GM19023 (cell line): ENCODE results near the gene TAF11L13.
"Not testable (repeated sequence)": the region's sequence is repeated elsewhere in the genome, so short reads cannot be mapped to it uniquely, and the experiment has no call there.

Experiments
- ATAC-seq: cut with Tn5 transposase; IDR thresholded peaks from one replicate; pipeline ENCODE4 v1.9.1; 2021; ENCODE audit warnings: mild to moderate bottlenecking, moderate library complexity; ENCODE audit not compliant: unreplicated experiment

Gene TAF11L13

DNA sequence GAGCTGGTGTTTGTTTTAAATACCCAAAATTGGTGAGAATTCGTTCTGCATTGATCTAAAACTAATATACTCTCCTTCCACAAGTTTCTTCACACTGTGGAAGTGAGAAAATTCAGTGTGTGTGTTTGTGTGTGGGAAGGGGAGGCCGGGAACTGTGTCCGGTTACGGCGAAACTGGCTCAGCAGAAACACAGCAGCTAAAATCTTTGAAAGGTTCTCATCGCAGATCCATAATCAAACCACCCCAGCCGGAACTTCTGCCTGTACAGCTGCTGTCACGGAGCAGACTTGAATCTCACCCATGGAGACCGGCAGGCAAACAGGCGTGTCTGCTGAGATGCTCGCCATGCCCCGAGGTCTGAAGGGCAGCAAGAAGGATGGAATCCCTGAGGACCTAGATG is at the start of gene TAF11L13:
Gene TAF11L13, plus strand, starts transcription at position 301 of the 400 bp plus-strand sequence.
- ATAC-seq, result not testable (repeated sequence)

DNA sequence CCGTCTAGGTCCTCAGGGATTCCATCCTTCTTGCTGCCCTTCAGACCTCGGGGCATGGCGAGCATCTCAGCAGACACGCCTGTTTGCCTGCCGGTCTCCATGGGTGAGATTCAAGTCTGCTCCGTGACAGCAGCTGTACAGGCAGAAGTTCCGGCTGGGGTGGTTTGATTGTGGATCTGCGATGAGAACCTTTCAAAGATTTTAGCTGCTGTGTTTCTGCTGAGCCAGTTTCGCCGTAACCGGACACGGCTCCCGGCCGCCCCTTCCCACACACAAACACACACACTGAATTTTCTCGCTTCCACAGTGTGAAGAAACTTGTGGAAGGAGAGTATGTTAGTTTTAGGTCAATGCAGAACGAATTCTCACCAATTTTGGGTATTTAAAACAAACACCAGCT is 46.2 kb upstream of the TAF11L13 start, which contains the start of gene TAF11L7:
Gene TAF11L7, minus strand, starts transcription at position 101 of the 400 bp plus-strand sequence.
- not testable (repeated sequence) for ATAC-seq

DNA sequence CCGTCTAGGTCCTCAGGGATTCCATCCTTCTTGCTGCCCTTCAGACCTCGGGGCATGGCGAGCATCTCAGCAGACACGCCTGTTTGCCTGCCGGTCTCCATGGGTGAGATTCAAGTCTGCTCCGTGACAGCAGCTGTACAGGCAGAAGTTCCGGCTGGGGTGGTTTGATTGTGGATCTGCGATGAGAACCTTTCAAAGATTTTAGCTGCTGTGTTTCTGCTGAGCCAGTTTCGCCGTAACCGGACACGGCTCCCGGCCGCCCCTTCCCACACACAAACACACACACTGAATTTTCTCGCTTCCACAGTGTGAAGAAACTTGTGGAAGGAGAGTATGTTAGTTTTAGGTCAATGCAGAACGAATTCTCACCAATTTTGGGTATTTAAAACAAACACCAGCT is 41.0 kb upstream of the TAF11L13 start, which contains the start of gene TAF11L8:
Gene TAF11L8, minus strand, starts transcription at position 101 of the 400 bp plus-strand sequence.
- ATAC-seq, result not testable (repeated sequence)

DNA sequence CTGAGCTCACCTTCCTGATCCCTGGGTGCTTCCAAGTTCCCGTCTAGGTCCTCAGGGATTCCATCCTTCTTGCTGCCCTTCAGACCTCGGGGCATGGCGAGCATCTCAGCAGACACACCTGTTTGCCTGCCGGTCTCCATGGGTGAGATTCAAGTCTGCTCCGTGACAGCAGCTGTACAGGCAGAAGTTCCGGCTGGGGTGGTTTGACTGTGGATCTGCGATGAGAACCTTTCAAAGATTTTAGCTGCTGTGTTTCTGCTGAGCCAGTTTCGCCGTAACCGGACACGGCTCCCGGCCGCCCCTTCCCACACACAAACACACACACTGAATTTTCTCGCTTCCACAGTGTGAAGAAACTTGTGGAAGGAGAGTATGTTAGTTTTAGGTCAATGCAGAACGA is 37.6 kb upstream of the TAF11L13 start, which contains the start of gene TAF11L9:
Gene TAF11L9, minus strand, starts transcription at position 140 of the 400 bp plus-strand sequence.
- not testable (repeated sequence) for ATAC-seq

DNA sequence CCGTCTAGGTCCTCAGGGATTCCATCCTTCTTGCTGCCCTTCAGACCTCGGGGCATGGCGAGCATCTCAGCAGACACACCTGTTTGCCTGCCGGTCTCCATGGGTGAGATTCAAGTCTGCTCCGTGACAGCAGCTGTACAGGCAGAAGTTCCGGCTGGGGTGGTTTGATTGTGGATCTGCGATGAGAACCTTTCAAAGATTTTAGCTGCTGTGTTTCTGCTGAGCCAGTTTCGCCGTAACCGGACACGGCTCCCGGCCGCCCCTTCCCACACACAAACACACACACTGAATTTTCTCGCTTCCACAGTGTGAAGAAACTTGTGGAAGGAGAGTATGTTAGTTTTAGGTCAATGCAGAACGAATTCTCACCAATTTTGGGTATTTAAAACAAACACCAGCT is 34.2 kb upstream of the TAF11L13 start, which contains the start of gene TAF11L10:
Gene TAF11L10, minus strand, starts transcription at position 101 of the 400 bp plus-strand sequence.
- ATAC-seq, result not testable (repeated sequence)

DNA sequence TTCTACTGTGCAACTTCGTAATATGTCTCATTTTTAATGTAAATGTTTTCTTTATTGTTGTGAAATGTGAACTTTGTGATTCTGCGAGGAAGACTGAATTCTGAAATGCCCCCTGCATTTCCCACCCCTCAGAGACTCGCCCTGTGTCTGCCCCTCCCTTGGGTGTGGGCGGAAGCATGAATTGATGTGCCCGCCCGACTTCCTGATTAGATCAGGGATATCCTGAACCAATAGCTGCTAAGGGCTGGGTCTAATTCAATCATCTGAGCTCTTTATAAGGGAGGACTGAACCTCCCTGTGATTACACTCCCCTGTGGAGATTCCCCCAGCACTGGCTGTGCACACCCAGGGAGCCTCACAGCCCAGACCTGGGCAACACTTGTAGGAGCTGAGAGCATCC is 28.0 kb upstream of the TAF11L13 start, which contains the start of gene TAF11L11:
Gene TAF11L11, plus strand, starts transcription at position 304 of the 400 bp plus-strand sequence.
- not testable (repeated sequence) for ATAC-seq

DNA sequence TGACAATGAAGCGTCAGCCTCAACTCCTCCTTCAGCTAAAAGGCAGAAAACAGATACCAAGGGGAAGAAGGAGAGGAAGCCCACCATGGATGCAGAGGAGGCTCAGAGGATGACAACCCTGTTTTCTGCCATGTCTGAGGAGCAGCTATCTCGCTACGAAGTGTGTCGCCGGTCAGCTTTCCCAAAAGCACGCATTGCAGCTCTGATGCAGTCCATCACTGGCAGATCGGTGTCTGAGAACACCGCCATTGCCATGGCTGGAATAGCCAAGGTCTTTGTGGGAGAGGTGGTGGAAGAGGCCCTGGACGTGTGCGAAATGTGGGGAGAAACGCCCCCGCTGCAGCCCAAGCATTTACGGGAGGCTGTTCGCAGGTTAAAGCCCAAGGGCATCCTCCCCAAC is 26.9 kb upstream of the TAF11L13 start:
- ATAC-seq, result no peak

DNA sequence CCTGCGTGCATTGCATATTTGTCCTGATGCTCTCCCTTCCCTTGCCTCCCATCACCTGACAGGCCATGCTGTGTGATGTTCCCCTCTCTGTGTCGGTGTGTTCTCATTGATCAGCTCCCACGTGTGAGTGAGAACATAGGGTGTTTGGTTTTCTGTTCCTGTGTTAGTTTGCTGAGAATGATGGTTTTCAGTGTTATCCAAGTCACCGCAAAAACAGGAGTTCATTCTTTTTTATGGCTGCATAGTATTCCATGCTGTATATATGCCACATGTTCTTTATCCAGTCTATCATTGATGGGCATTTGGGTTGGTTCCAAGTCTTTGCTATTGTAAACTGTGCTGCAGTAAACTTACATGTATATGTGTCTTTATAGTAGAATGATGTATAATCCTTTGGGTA is 24.4 kb upstream of the TAF11L13 start:
- not testable (repeated sequence) for ATAC-seq

DNA sequence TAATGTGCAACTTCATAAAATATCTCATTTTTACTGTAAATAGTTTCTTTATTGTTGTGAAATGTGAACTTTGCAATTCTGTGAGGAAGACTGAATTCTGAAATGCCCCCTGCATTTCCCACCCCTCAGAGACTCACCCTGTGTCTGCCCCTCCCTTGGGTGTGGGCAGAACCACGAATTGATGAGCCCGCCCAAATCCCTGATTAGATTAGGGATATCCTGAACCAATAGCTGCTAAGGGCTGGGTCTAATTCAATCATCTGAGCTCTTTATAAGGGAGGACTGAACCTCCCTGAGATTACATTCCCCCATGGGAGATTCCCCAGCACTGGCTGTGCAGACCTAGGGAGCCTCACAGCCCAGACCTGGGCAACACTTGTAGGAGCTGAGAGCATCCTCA is 21.8 kb upstream of the TAF11L13 start, which contains the start of gene TAF11L12:
Gene TAF11L12, plus strand, starts transcription at position 301 of the 400 bp plus-strand sequence.
- ATAC-seq, result not testable (repeated sequence)

DNA sequence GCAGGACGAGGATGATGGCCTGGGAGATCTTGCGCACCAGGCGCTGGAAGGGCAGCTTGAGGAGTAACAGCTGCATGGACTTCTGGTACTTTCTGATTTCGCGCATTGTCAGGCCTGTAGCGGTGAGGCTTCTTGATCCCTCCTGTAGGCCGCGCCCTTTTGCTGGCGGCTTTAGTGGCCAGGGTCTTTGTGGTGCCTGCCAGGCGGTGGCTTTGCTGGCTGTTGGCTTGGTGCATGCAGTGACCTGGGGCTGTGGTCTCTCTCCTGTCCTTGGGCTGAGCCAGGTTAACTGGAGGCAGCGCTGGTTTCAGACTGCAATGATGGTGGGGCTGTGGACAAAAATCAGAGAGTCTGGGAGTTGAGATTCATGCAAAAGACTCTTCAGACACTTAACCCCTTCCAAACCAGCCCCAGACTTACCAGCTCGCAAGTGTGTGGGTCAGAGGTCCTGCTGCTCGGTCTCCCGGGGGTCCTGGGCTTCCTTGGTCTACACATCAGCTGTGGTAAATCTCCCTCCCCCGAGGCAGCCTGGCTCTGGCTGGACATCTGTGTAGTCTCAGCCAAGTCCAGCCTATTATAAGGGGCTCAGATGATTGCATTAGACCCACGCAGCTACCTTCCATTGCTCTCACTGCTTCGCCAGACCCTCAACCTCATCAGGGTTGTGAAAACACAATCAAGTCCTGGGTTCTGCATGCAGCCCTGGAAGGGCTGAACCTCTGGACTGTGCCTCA is 16.8 kb upstream of the TAF11L13 start:
- ATAC-seq, result no peak

DNA sequence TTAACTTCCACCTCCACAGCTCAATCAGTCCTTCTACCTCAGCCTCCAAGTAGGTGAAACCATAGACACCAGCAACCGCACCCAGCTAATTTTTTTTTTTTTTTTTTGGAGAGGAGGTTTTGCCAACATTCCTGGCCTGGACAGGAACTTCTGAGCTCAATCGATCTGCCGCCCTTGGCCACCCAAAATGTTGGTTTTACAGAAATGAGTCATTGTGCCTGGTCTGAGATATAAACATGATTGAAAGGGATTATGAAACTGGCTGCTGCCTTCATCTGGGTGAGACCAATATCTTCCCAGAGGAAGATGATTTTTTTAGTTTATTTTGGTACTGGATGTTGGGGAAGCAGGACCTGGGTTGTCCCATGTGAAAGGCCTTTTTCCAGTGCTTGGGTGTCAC is 12.5 kb upstream of the TAF11L13 start:
- no peak for ATAC-seq

DNA sequence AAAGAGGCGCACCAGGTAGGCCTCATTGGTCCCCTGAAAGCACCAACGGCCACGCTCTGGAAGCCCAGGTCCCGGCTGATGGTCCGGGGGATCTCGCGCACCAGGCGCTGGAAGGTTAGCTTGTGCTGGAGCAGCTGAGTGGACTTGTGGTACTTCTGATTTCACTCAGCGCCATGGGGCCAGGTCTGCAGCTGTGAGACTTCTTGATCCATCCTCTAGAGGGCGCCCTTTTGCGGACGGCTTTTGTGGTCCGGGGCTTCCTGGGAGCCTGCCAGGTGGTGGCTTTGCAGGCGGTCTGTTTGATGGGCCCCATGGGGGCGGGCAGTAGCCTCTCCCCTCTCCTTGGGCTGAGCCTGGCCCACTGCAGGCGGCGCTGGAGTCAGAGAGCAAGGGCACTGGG is 11.3 kb upstream of the TAF11L13 start:
- ATAC-seq, result no peak

DNA sequence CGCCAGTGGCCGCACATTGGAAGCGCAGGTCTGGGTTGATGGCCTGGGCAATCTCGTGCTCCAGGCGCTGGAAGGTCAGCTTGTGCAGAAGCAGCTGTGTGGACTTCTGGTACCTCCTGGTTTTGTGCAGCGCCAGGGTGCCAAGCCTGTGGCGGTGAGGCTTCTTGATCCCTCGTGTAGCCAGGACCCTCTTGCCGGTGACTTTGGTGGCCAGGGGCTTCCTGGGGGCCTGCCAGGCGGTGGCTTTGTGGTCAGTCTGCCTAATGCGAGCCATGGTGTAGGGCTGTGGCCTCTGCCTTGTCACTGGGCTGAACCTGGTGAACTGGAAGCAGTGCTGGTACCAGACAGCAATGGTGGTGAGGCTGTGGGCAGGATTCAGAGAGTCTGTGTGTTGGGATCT is 6.2 kb upstream of the TAF11L13 start:
- no peak for ATAC-seq

DNA sequence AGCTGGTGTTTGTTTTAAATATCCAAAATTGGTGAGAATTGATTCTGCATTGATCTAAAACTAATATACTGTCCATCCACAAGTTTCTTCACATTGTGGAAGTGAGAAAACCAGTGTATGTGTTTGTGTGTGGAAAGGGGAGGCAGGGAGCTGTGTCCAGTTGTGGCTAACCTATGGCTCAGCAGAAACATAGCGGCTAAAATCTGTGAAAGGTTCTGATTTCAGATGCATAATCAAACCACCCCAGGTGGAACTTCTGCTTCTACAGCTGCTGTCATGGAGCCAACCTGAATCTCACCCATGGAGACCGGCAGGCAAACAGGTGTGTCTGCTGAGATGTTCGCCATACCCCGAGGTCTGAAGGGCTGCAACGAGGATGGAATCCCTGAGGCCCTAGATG is 2.3 kb downstream of the TAF11L13 start, which contains the start of gene TAF11L14:
Gene TAF11L14, plus strand, starts transcription at position 301 of the 400 bp plus-strand sequence.
- ATAC-seq, result no peak

DNA sequence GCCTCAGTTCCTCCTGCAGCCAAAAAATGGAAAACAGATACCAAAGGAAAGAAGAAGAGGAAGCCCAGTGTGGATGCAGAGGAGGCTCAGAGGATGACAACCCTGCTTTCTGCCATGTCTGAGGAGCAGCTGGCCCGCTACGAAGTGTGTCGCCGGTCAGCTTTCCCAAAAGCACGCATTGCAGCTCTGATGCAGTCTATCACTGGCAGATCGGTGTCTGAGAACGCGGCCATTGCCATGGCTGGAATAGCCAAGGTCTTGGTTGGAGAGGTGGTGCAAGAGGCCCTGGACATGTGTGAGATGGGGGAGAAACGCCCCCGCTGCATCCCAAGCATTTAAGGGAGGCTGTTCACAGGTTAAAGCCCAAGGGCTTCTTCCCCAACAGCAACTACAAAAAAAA is 17.3 kb downstream of the TAF11L13 start:
- not testable (repeated sequence) for ATAC-seq

DNA sequence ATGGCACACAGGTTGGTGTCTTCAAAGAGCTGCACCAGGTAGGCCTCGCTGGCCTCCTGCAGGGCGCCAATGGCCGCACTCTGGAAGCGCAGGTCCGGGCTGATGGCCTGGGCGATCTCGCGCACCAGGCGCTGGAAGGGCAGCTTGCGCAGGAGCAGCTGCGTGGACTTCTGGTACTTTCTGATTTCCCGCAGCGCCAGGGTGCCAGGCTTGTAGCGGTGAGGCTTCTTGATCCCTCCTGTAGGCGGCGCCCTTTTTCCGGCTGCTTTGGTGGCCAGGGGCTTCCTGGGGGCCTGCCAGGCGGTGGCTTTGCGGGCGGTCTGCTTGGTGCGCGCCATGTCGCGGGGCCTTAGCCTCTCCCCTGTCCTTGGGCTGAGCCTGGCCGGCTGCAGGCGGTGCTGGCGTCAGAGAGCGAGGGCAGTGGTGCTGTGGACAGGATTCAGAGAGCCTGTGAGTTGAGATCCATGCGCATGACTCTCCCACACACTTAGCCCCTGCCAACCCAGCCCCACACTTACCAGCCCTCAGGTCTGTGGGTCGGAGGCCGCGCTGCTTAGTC is 23.4 kb downstream of the TAF11L13 start:
- not testable (repeated sequence) for ATAC-seq

DNA sequence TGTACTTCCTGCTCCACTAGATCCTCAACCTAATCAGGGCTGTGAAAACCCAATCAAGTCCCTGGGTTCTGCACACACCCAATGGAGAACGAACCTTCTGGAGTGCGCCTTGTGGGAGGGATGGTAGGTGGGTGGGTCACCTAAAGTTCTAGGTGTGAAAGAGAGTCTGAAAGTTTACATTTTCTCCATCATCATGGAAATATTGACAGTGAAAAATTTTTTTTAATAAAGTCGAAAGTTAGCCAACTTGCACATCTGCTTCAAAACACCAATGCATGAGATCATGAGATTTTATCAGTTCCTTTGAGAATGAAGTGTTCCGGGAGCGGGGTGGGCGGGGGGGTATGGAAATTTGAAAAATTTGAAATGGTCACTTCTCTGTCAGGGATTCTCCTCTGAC is 24.0 kb downstream of the TAF11L13 start:
- ATAC-seq, result no peak

DNA sequence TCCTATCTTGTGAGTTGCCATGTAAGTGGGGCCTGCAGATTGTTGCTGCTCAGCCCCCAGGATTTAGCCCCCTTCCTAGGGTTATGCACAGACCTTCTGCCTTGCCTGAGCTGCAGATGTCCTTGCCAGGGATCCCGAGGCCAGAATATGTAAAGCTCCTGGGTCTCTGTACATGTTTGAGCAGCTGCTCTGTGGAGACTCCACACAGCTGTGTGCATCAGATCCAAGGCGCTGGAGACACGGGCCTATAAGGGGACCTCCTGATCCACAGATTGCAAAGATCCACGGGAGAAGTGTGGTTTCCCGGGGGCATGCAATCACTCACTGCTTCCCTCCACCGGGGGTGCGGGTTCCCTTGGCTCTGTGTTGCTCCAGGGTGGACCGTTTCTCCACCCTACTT is 31.3 kb downstream of the TAF11L13 start:
- no peak for ATAC-seq

DNA sequence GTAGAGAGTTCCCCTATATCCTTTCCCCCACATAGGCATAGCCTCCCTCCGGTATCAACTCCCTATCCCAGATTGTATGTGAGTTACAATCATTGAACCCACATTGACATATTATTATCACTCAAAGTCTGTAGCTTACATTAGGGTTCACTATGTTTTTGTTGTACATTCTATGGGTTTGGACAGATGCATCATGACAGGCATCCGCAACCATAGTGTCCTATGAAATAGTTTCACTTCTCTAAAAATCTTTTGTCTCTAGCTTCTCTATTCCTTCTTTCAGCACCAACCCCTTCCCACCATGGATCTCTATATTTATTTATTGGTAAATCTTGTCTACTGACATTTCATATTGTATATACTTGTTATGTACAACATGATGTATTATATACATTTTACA is 33.9 kb downstream of the TAF11L13 start:
- ATAC-seq, result no peak

DNA sequence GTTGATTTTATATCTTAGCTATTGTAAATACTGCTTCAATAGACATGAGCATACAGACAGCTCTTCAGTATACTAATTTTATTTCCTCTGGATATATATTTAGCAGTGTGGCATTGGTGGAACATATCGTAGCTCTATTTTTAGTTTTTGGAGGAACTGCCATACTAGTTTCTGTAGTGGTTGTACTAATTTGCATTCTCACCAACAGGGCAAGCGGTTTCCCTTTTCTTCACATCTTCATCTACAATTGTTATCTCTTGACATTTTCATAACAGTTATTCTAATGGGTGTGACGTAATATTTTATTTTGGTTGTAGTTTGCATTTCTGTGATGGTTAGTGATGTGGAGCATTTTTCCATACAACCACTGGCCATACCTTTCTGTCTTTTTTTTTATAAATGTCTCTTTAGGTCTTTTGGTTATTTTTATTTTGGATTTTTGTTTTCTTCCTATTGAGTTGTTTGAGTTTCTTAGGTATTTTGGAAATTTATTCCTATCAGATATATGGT is 34.9 kb downstream of the TAF11L13 start:
- no peak for ATAC-seq

DNA sequence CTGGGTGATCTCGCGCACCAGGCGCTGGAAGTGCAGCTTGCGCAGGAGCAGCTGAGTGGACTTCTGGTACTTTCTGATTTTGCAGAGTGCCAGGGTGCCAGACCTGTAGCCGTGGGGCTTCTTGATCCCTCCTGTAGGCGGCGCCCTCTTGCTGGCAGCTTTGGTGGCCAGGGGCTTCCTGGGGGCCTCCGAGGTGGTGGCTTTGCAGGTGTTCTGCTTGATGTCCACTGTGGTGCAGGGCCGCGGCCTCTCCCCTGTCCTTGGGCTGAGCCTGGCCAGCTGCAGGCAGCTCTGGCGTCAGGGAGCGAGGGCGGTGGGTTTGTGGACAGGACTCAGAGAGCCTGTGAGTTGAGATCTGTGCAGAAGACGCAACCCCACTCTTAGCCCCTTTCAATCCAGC is 38.5 kb downstream of the TAF11L13 start:
- no peak for ATAC-seq
